GM23248 (cell line): ENCODE measurements around the gene RAB30. TPM values are rescaled to one million over a fixed set of nuclear protein-coding genes. Genes with fewer than 3 reads are reported as not detected.

ENCODE experiments used
- DNase-seq: peaks from one replicate; pipeline ENCODE4 v3.0.0-alpha.2; 2015
- H2AFZ ChIP-seq: fragments of 200-600 bp; sonication (generic); 2 replicates; pipeline ENCODE4 v1.6.1; 2016; ENCODE audit warnings: antibody characterized with exemption
- H3F3A ChIP-seq: fragments of 200-600 bp; sonication (generic); 2 replicates; pipeline ENCODE4 v1.6.1; 2016; ENCODE audit warnings: mild to moderate bottlenecking, antibody characterized with exemption, mixed run types; ENCODE audit not compliant: insufficient read depth
- H3K27ac ChIP-seq: fragments of 200-600 bp; sonication (generic); 2 replicates; pipeline ENCODE4 v1.5.1; 2016; ENCODE audit warnings: mild to moderate bottlenecking
- H3K27me3 ChIP-seq: fragments of 200-600 bp; sonication (generic); replicated peaks from 2 replicates; pipeline ENCODE4 v1.6.1; 2016; ENCODE audit warnings: mild to moderate bottlenecking; ENCODE audit not compliant: insufficient read depth
- H3K36me3 ChIP-seq: fragments of 200-600 bp; sonication (generic); 2 replicates; pipeline ENCODE4 v1.6.1; 2016; ENCODE audit warnings: low read depth, mild to moderate bottlenecking
- H3K4me1 ChIP-seq: fragments of 200-600 bp; sonication (generic); 2 replicates; pipeline ENCODE4 v1.6.1; 2016; ENCODE audit warnings: mild to moderate bottlenecking; ENCODE audit not compliant: insufficient read depth
- H3K4me2 ChIP-seq: fragments of 200-600 bp; sonication (generic); one replicate; pipeline ENCODE4 v1.6.1; 2016; ENCODE audit warnings: mild to moderate bottlenecking; ENCODE audit not compliant: unreplicated experiment
- H3K4me3 ChIP-seq: fragments of 200-600 bp; sonication (generic); 2 replicates; pipeline ENCODE4 v1.5.1; 2016; ENCODE audit warnings: mild to moderate bottlenecking
- H3K79me2 ChIP-seq: fragments of 200-600 bp; sonication (generic); 2 replicates; pipeline ENCODE4 v1.6.1; 2016; ENCODE audit warnings: mild to moderate bottlenecking; ENCODE audit not compliant: insufficient read depth
- H3K9ac ChIP-seq: fragments of 200-600 bp; sonication (generic); 2 replicates; pipeline ENCODE4 v1.6.1; 2016; ENCODE audit warnings: mild to moderate bottlenecking
- H3K9me2 ChIP-seq: fragments of 200-600 bp; sonication (generic); 2 replicates; pipeline ENCODE4 v1.6.1; 2016; ENCODE audit warnings: mixed run types, mild to moderate bottlenecking, moderate library complexity; ENCODE audit not compliant: insufficient read depth
- H3K9me3 ChIP-seq: fragments of 200-600 bp; sonication (generic); one replicate; pipeline ENCODE4 v1.6.1; 2017; ENCODE audit warnings: low read depth
- H4K20me1 ChIP-seq: fragments of 200-600 bp; sonication (generic); 2 replicates; pipeline ENCODE4 v1.6.0; 2016; ENCODE audit not compliant: insufficient read depth
- EZH2 ChIP-seq: fragments of 200-600 bp; sonication (generic); IDR thresholded peaks from 2 replicates; pipeline ENCODE4 v1.6.1; 2018; ENCODE audit warnings: antibody characterized with exemption, mild to moderate bottlenecking; ENCODE audit not compliant: insufficient read depth, poor library complexity, severe bottlenecking
- EZH2phosphoT487 ChIP-seq: fragments of 200-600 bp; sonication (generic); IDR thresholded peaks from 2 replicates; pipeline ENCODE4 v1.6.1; 2018; ENCODE audit warnings: antibody characterized with exemption, moderate library complexity, mild to moderate bottlenecking, low read depth; ENCODE audit not compliant: insufficient read depth
- WGBS, 2 experiments: methylation state at CpG; one replicate each; pipeline ENCODE4 v1.1.6; 2015 to 2017; ENCODE audit warnings: low lambda C conversion rate in 2 of 2, low coverage in 1 of 2; ENCODE audit errors: missing lambda C conversion rate in 2 of 2; 5-methylcytosine and 5-hydroxymethylcytosine counted together
- in situ Hi-C: fragments of 300-500 bp; cut with MboI; formaldehyde crosslinking; loops from 2 replicates; pipeline ENCODE4 v1.15.0; 2020
- polyA plus RNA-seq: library from polyadenylated mRNA; unstranded; fragments of >200 nt; fragmentation: Nextera tagmentation; extraction: Ambion mirVana; gene quantifications from 2 replicates; pipeline ENCODE4 v1.2.1, GENCODE V29; 2016
- total RNA-seq: library from RNA; depleted of rRNA; stranded (reverse); fragments of >200 nt; shearing (Covaris generic); gene quantifications from 2 replicates; pipeline ENCODE4 v1.2.3, GENCODE V29; 2014

Gene RAB30
- total and polyA plus RNA-seq, 2 experiments from 2014 or later: 10.6 to 14.0 TPM

DNA sequence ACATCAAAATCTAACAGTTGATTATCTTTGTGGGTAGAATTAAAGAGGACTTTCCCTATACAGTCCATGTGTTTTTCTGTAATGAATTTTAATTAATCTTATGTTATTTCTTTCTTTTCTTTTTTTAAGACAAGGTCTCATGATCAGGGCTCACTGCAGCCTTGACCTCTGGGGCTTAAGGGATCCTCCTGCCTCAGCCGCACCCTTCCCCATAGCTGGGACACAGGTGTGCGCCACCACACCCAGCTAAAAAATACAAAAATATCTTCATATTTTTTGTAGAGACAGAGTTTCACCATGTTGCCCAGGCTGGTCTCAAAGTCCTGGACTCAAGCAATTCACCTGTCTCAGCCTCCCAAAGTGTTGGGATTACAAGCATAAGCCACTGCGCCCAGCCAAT is 7.7 kb downstream of the RAB30 start:
- Histone ChIP-seq H3K79me2 (peaks cover 100% of the 10 kb centered on the region), H3K4me3 (no peak overlapping the region), H4K20me1 (no peaks in the 10 kb centered on the region; the same call in none of the 2 replicates), H3K27ac (no peak overlapping the region), H3K4me1 (peaks cover 14% of the 10 kb centered on the region), H3K9ac (no peak overlapping the region), H3K9me2 (no peaks in the 10 kb centered on the region), H3K27me3 (no peaks in the 10 kb centered on the region), H2AFZ (no peak overlapping the region), H3K36me3 (no peaks in the 10 kb centered on the region), H3K9me3 (no peaks in the 10 kb centered on the region), H3K4me2 (no peak overlapping the region), H3F3A (peaks cover 13% of the 10 kb centered on the region)
- DNase-seq: no peak
- WGBS, 2 experiments: 99 to 100% methylated on average over 3 of the region's 3 CpGs
- TF ChIP-seq EZH2phosphoT487 (no peak), EZH2 (no peak)
- in situ Hi-C loops: no loop called here

DNA sequence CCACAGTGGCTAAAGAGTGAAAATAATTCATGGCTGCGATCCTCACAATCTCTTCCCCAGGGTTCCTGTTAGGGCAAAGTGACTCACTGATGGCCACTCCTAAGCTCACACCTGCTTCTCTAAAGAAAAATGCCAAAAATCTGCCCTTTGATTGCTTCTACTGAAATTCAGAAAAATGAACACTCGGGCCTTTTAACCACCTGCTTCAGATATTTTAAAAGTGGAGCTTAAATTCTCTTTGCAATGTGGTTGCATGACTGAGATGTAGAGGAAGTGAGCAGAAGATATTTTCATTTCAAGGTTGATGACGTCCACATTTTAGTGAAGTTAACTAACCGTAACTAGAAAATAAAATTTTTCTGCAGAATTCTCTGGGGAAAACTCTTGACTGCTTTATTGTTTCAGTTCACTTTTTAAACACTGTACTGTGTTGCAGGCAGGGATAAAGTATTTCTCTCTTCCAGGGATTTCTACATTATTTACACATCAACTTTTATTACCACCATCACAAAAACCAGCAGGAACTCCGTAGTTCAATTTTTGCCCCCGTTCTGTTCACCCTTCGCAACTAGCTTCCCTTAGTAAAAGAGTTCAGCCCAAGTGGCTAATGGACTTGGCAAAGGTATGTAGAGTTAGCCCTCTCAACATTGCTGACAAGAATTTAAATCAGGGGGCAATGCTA is 8.5 kb downstream of the RAB30 start:
- peaks cover 13% of the 10 kb centered on the region for H3F3A ChIP-seq
- peak overlapping the region; percentile 25; the same call in 1 of the 2 replicates for H3K9ac ChIP-seq
- H3K9me2 ChIP-seq: no peaks in the 10 kb centered on the region
- WGBS, 2 experiments: 46 to 52% methylated on average over 7 of the region's 7 CpGs
- no peaks in the 10 kb centered on the region for H3K36me3 ChIP-seq
- peak overlapping the region; percentile 8; the same call in 1 of the 2 replicates for H3K27ac ChIP-seq
- H4K20me1 ChIP-seq: no peaks in the 10 kb centered on the region; the same call in none of the 2 replicates
- no peak for TF ChIP-seq EZH2phosphoT487
- TF ChIP-seq EZH2: no peak
- no peaks in the 10 kb centered on the region for H3K27me3 ChIP-seq
- peak; percentile 68 for DNase-seq
- H3K4me2 ChIP-seq: peak overlapping the region; percentile 56
- no peaks in the 10 kb centered on the region for H3K9me3 ChIP-seq
- H2AFZ ChIP-seq: 0 out of 2 replicates have a peak overlapping the region, but pooled peaks have one; percentile 24
- H3K4me3 ChIP-seq: peak overlapping the region; percentile 45; the same call in 1 of the 2 replicates
- H3K4me1 ChIP-seq: peaks cover 10% of the 10 kb centered on the region
- in situ Hi-C loops: no loop called here
- peaks cover 100% of the 10 kb centered on the region for H3K79me2 ChIP-seq

DNA sequence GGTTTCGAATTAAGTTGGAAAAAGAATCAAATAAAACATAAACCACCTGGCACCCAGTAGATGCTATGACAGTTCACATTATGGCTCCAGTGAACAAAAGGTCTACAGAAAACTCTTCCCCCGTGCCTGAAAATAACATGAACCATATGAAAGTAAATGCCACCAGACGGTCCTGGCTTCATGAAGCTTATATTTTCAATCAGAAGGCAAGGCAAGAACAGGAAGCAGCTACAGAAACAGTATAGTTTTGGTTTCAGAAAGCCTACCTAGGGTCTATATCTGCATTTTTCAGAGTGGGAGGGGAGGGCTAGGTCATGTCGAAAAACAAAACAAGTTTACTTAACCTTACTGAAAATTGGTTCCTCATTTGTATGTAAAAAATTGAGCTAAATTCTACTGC is 9.8 kb downstream of the RAB30 start:
- no peaks in the 10 kb centered on the region for H3K27me3 ChIP-seq
- no peak overlapping the region for H3K27ac ChIP-seq

DNA sequence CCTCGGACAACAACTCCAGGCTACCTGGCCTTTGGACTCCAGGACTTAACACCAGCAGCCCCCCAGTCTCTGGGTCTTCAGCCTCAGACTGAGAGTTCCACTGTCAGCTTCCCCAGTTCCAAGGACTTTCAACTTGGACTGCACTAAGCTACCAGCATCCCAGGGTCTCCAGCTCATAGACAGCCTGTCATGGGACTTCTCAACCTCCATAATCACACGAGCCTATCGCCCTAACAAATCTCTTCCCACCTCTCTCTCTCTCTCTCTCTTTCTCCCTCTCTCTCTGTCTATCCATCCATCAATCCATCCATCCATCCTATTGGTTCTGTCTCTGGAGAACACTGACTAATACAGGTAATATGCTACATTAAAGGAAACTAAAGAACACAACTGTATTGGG is 10.7 kb downstream of the RAB30 start:
- H3K36me3 ChIP-seq: no peaks in the 10 kb centered on the region
- H3K9ac ChIP-seq: no peak overlapping the region
- in situ Hi-C loops: no loop called here
- no peaks in the 10 kb centered on the region for H3K9me3 ChIP-seq
- no peaks in the 10 kb centered on the region for H3K27me3 ChIP-seq
- H2AFZ ChIP-seq: no peak overlapping the region
- H3K4me3 ChIP-seq: no peak overlapping the region
- H3K27ac ChIP-seq: no peak overlapping the region
- DNase-seq: no peak
- H3K79me2 ChIP-seq: peaks cover 100% of the 10 kb centered on the region
- whole genome bisulfite sequencing, 2 experiments: 92 to 96% methylated on average over 3 of the region's 3 CpGs
- H4K20me1 ChIP-seq: no peaks in the 10 kb centered on the region; the same call in 1 of the 2 replicates
- H3F3A ChIP-seq: peaks cover 13% of the 10 kb centered on the region
- no peak overlapping the region for H3K4me2 ChIP-seq
- H3K9me2 ChIP-seq: no peaks in the 10 kb centered on the region
- no peak for TF ChIP-seq EZH2phosphoT487
- TF ChIP-seq EZH2: no peak
- H3K4me1 ChIP-seq: peaks cover 10% of the 10 kb centered on the region

More for the DNA sequence above, 9.8 kb downstream of the RAB30 start:
- H3F3A ChIP-seq: peaks cover 13% of the 10 kb centered on the region
- peaks cover 10% of the 10 kb centered on the region for H3K4me1 ChIP-seq
- H2AFZ ChIP-seq: no peak overlapping the region
- 86 to 88% methylated on average over 4 of the region's 4 CpGs for WGBS, 2 experiments
- H3K4me2 ChIP-seq: no peak overlapping the region
- H3K9ac ChIP-seq: no peak overlapping the region
- in situ Hi-C loops: no loop called here
- no peaks in the 10 kb centered on the region for H3K9me2 ChIP-seq
- no peaks in the 10 kb centered on the region for H3K9me3 ChIP-seq
- H3K36me3 ChIP-seq: no peaks in the 10 kb centered on the region
- H3K79me2 ChIP-seq: peaks cover 100% of the 10 kb centered on the region
- TF ChIP-seq EZH2 (no peak), EZH2phosphoT487 (no peak)
- no peak for DNase-seq
- H4K20me1 ChIP-seq: no peaks in the 10 kb centered on the region; the same call in 1 of the 2 replicates
- no peak overlapping the region for H3K4me3 ChIP-seq
